Liver (tissue), 3 donors: ENCODE measurements around the gene BHLHA15.

Experiments used
- FOXA1 ChIP-seq: IDR thresholded peaks from 2 replicates; pipeline ENCODE4 v1.6.1; 2016; ENCODE audit warnings: antibody characterized with exemption
- FOXA2 ChIP-seq: IDR thresholded peaks from 2 replicates; pipeline ENCODE4 v1.6.1; 2016; ENCODE audit warnings: antibody characterized with exemption
- SP1 ChIP-seq: IDR thresholded peaks from 2 replicates; pipeline ENCODE4 v1.6.1; 2018; ENCODE audit warnings: antibody characterized with exemption, mild to moderate bottlenecking
- TF ChIP-seq, protein P1 (sequence below): fragments of 150-350 bp; IDR thresholded peaks from 2 replicates; pipeline ENCODE4 v1.5.1; 2017; ENCODE audit warnings: improper control_type of control experiment, low read depth, low read length; ENCODE audit not compliant: missing input control
- donor health status: healthy.
- donor health status: healthy.

DNA sequence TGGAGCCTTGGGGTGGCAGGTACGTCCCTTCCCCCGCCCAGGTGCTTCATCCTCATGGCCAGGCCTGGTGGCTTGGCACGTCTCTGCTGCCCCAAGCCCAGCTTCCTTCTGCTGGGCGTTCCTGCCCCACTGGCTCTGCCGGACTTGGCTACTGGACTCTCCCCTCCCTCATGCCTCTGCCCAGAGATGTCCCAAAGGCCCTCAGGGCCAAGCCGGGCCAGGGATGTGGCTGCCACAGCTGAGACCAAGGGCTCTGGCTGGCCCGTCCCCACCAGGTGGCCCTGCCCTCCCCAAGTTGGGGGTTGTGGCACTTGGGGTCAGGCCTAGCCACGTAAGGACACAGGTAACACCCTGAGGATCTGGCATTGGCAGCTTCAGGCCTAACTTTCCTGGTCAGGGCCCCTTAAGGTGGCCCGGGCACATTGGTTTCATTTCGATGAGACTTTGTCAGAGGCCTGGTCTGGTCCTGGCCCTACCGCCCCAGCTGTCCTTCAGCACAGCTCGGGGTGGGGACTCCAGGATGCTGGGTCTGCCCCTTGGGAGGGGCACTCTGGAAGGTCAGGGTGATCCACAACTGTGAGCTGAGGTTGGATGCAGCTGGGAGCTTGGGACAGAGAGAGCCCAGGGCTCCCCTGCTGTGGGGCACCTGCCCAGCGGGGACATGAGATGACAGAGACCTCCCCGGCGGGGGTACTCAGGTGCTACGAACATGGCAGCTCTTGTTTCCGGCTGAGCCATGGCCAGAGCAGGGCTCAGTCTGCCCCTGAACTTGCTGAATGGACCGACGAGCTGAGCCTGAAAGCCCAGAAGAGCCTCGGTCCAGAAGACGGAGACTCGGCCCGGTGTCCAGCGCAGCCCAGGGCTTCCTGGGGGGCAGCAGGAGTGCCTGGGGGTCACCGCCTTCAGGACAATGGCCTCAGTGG is 2.9 kb downstream of the BHLHA15 start:
- TF ChIP-seq, protein P1, sequence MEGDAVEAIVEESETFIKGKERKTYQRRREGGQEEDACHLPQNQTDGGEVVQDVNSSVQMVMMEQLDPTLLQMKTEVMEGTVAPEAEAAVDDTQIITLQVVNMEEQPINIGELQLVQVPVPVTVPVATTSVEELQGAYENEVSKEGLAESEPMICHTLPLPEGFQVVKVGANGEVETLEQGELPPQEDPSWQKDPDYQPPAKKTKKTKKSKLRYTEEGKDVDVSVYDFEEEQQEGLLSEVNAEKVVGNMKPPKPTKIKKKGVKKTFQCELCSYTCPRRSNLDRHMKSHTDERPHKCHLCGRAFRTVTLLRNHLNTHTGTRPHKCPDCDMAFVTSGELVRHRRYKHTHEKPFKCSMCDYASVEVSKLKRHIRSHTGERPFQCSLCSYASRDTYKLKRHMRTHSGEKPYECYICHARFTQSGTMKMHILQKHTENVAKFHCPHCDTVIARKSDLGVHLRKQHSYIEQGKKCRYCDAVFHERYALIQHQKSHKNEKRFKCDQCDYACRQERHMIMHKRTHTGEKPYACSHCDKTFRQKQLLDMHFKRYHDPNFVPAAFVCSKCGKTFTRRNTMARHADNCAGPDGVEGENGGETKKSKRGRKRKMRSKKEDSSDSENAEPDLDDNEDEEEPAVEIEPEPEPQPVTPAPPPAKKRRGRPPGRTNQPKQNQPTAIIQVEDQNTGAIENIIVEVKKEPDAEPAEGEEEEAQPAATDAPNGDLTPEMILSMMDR = no peak
- no peak for TF ChIP-seq FOXA2
- TF ChIP-seq SP1 = no peak
- TF ChIP-seq FOXA1 = no peak
